ENCODE measurements around the gene GIT2. TPM values are rescaled to one million over a fixed set of nuclear protein-coding genes. Genes with fewer than 3 reads are reported as not detected.
"Not testable (repeated sequence)": the region's sequence is repeated elsewhere in the genome, so short reads cannot be mapped to it uniquely, and the experiment has no call there.

GIT2 gene
- total RNA-seq, 1 experiment from 2014 or later, result 56.0 TPM

DNA sequence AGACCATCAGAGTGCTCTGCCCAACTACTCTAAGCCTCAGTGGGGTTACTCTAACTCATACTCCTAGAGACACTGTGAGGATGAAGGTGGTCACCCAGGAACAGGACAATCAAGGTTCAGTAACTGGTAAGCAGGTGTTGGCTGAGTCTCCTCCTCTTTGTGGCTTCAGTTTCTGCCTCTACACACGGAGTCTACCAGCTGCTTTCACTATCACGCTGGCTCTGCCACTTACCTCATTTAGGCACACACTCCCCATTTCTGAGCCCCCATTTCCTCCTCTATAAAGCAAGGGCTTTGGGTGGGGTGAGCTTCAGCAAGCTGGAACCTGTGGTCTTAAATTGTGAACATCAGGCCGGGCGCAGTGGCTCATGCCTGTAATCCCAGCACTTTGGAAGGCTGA, 103.4 kb downstream of the GIT2 start:
- Mint-ChIP-seq H3K27me3 (ENCODE audit: unreplicated experiment) (peaks cover 15% of the 10 kb centered on the region), H3K4me3 (ENCODE audit: low read depth, unreplicated experiment) (no peak overlapping the region), H3K4me1 (ENCODE audit: low read depth, unreplicated experiment) (no peaks in the 10 kb centered on the region), H3K27ac (ENCODE audit: unreplicated experiment) (no peak overlapping the region), H3K36me3 (ENCODE audit: insufficient read depth, unreplicated experiment) (no peaks in the 10 kb centered on the region), H3K9me3 (ENCODE audit: low read depth, unreplicated experiment) (no peaks in the 10 kb centered on the region)
- DNase-seq, result no peak
- TF ChIP-seq, protein P1, sequence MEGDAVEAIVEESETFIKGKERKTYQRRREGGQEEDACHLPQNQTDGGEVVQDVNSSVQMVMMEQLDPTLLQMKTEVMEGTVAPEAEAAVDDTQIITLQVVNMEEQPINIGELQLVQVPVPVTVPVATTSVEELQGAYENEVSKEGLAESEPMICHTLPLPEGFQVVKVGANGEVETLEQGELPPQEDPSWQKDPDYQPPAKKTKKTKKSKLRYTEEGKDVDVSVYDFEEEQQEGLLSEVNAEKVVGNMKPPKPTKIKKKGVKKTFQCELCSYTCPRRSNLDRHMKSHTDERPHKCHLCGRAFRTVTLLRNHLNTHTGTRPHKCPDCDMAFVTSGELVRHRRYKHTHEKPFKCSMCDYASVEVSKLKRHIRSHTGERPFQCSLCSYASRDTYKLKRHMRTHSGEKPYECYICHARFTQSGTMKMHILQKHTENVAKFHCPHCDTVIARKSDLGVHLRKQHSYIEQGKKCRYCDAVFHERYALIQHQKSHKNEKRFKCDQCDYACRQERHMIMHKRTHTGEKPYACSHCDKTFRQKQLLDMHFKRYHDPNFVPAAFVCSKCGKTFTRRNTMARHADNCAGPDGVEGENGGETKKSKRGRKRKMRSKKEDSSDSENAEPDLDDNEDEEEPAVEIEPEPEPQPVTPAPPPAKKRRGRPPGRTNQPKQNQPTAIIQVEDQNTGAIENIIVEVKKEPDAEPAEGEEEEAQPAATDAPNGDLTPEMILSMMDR (IDR thresholded peaks at IDR 0.05; ENCODE audit: unreplicated experiment), result no peak
- intact Hi-C loops (cut with micrococcal nuclease; ENCODE audit: unreplicated experiment), result no loop called here
- BruUV-seq (replicated peaks), result no TSS peak
- CTCF ChIA-PET, result no interaction called here

DNA sequence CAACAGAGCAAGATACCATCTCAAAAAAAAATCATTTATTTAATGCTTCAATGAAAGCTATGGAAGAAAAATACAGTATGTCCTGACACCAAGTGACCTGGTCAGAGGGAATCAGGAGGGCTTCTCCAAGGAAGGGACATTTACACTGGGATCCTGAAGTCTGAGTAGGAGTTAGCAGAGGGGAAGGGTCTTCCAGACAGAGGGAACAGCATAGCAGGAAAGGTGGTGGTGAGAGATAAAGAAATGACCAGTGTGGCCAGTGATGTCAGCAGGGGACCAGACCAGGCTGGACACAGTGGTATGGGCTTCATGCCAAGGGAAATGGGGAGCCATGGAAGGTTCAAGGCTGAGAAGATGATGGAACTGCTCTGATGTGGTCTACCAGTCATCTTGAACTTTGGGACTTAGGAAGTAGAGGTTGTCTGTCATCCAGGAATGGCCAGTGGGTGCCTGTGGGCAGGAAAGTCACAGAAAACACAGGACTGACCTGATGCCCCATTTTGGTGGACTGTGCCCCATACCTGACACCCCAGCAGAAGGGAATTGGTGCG, 103.9 kb downstream of the GIT2 start:
- peaks cover 15% of the 10 kb centered on the region for H3K27me3 Mint-ChIP-seq (ENCODE audit: unreplicated experiment)
- H3K27ac Mint-ChIP-seq (ENCODE audit: unreplicated experiment), result no peak overlapping the region
- TF ChIP-seq, protein P1 (IDR thresholded peaks at IDR 0.05; ENCODE audit: unreplicated experiment), result no peak
- no peak for DNase-seq
- H3K4me1 Mint-ChIP-seq (ENCODE audit: low read depth, unreplicated experiment), result no peaks in the 10 kb centered on the region
- no TSS peak for BruUV-seq (replicated peaks)
- intact Hi-C loops (cut with micrococcal nuclease; ENCODE audit: unreplicated experiment), result no loop called here
- H3K4me3 Mint-ChIP-seq (ENCODE audit: low read depth, unreplicated experiment), result no peak overlapping the region
- no peaks in the 10 kb centered on the region for H3K36me3 Mint-ChIP-seq (ENCODE audit: insufficient read depth, unreplicated experiment)
- CTCF ChIA-PET, result no interaction called here
- H3K9me3 Mint-ChIP-seq (ENCODE audit: low read depth, unreplicated experiment), result no peaks in the 10 kb centered on the region

DNA sequence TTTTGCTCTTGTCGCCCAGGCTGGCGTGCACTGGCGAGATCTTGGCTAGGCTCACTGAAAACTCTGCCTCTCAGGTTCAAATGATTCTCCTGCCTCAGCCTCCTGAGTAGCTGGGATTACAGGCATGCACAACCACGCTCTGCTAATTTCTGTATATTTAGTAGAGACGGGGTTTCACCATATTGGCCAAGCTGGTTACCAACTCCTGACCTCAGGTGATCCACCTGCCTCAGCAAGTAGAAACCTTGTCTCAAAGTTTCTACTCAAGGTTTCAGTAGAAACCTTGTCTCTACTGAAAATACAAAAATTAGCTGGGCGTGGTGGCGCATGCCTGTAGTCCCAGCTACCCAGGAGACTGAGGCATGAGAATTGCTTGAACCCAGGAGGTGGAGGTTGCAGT, 104.4 kb downstream of the GIT2 start:
- BruUV-seq (replicated peaks); H3K9me3 Mint-ChIP-seq (ENCODE audit: low read depth, unreplicated experiment); intact Hi-C loops (cut with micrococcal nuclease; ENCODE audit: unreplicated experiment); H3K27ac Mint-ChIP-seq (ENCODE audit: unreplicated experiment); H3K36me3 Mint-ChIP-seq (ENCODE audit: insufficient read depth, unreplicated experiment); DNase-seq; H3K4me3 Mint-ChIP-seq (ENCODE audit: low read depth, unreplicated experiment); H3K4me1 Mint-ChIP-seq (ENCODE audit: low read depth, unreplicated experiment): not testable (repeated sequence)
- H3K27me3 Mint-ChIP-seq (ENCODE audit: unreplicated experiment), result peaks cover 15% of the 10 kb centered on the region
- CTCF ChIA-PET, result interaction anchor here (0.7 kb wide), 1 partner anchor 826 kb away, joined by 3 read pairs; no protein-coding TSS in a partner anchor

DNA sequence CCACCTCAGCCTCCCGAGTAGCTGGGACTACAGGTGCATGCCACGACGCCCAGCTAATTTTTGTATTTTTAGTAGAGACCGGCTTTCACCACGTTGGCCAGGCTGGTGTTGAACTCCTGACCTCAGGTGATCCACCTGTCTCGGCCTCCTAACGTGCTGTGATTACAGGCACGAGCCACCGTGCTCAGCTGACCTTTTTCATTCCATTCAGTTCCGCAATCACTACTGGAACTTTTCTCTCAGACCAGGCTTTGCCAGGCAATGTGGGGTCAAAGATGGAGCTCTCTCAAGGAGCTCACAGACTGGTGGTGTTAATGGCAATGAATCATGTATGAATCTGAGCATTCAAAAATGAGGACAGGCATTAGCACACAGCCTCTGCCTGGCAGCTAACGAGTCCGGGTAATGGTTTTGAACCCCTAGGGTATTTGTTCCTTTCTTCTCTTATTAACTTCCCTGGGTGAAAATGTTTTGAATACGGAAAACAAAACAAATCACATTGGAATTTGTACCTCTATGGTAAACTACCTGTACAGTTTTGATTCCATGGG, 105.5 kb downstream of the GIT2 start:
- no peak for DNase-seq
- no TSS peak for BruUV-seq (replicated peaks)
- CTCF ChIA-PET, result no interaction called here
- Mint-ChIP-seq H3K27me3 (ENCODE audit: unreplicated experiment) (peaks cover 15% of the 10 kb centered on the region), H3K27ac (ENCODE audit: unreplicated experiment) (no peak overlapping the region), H3K4me3 (ENCODE audit: low read depth, unreplicated experiment) (no peak overlapping the region), H3K36me3 (ENCODE audit: insufficient read depth, unreplicated experiment) (no peaks in the 10 kb centered on the region), H3K4me1 (ENCODE audit: low read depth, unreplicated experiment) (no peaks in the 10 kb centered on the region), H3K9me3 (ENCODE audit: low read depth, unreplicated experiment) (no peaks in the 10 kb centered on the region)
- TF ChIP-seq, protein P1 (IDR thresholded peaks at IDR 0.05; ENCODE audit: unreplicated experiment), result no peak
- intact Hi-C loops (cut with micrococcal nuclease; ENCODE audit: unreplicated experiment), result no loop called here

Data from Calu3 (cell line).